ENCODE data around the gene MACROH2A1.

Gene MACROH2A1

DNA sequence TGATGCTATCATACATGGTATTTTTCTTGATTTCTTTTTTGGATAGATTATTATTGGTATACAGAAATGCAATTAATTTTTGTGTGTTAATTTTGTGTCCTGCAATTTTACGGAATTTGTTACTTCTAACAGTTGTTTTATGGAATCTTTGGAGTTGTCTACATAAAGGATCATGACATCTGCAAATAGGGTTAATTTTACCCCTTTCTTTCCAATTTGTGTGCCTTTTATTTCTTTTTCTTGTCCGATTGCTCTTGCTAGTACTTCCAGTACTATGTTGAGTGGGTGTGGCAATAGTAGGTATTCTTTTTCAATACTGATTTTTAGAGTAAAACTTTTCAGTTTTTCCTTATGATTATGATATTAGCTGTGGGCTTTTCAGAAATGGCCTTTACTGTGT, 111.5 kb downstream of the MACROH2A1 start:
- no peak for DNase-seq (ENCODE audit: low read depth, low spot score)

All from activated CD4-positive, CD25-positive, alpha-beta regulatory T cell treated with anti-CD3 and anti-CD28 coated beads, Interleukin-2, amount 50 U/mL, for 16 hours (primary cell).